MCF 10A (cell line): ENCODE results near the gene PHF21B. TPM values are rescaled to one million over a fixed set of nuclear protein-coding genes. Genes with fewer than 3 reads are reported as not detected.
A peak's percentile ranks its signal among the peaks of the same experiment; 100 is the strongest.

Experiments used
- BruUV-seq: library from RNA; stranded (reverse); fragments of 400-500 nt; replicated peaks from 2 replicates; lab custom pipeline; 2021; lab: Mats Ljungman, UMichigan
- CTCF ChIA-PET: fragments of 300-600 bp; sonication (Branson Sonifier 250); formaldehyde crosslinking; extraction: SDS; loops from one replicate; lab custom pipeline; 2021; ENCODE audit warnings: antibody characterized with exemption, inconsistent platforms; lab: Yijun Ruan, JAX
- POLR2A ChIA-PET: fragments of 300-600, 350-650 bp; sonication (Branson Sonifier 250); formaldehyde crosslinking; extraction: SDS; loops from one replicate; lab custom pipeline; 2020; ENCODE audit warnings: antibody characterized with exemption, inconsistent platforms; lab: Yijun Ruan, JAX
- DNase-seq: peaks from one replicate; pipeline ENCODE4 v3.0.0-alpha.2; 2018; ENCODE audit not compliant: unreplicated experiment
- H3K27ac Mint-ChIP-seq: one replicate; pipeline ENCODE4 v1.8.0; 2022; ENCODE audit warnings: mild to moderate bottlenecking, low read depth, mixed read lengths; ENCODE audit not compliant: unreplicated experiment
- H3K27me3 Mint-ChIP-seq: one replicate; pipeline ENCODE4 v1.8.0; 2022; ENCODE audit warnings: mixed read lengths; ENCODE audit not compliant: insufficient read depth, unreplicated experiment
- H3K36me3 Mint-ChIP-seq: one replicate; pipeline ENCODE4 v1.8.0; 2022; ENCODE audit warnings: mild to moderate bottlenecking, moderate library complexity, mixed read lengths; ENCODE audit not compliant: insufficient read depth, unreplicated experiment
- H3K4me1 Mint-ChIP-seq: one replicate; pipeline ENCODE4 v1.8.0; 2022; ENCODE audit warnings: mixed read lengths; ENCODE audit not compliant: insufficient read depth, unreplicated experiment
- H3K4me3 Mint-ChIP-seq: one replicate; pipeline ENCODE4 v1.8.0; 2022; ENCODE audit warnings: mild to moderate bottlenecking, moderate library complexity, mixed read lengths; ENCODE audit not compliant: unreplicated experiment
- H3K9me3 Mint-ChIP-seq: one replicate; pipeline ENCODE4 v1.8.0; 2022; ENCODE audit warnings: mixed read lengths; ENCODE audit not compliant: unreplicated experiment
- intact Hi-C: fragments of 100-400 bp; cut with micrococcal nuclease; formaldehyde crosslinking; loops from 2 replicates; pipeline ENCODE4 v1.14.1; 2022
- total RNA-seq: library from RNA; stranded (reverse); gene quantifications from 2 replicates; pipeline ENCODE4 v1.2.3, GENCODE V29; 2022
- TF ChIP-seq, protein P1 (sequence below): fragments of 200-600 bp; IDR thresholded peaks from one replicate; pipeline ENCODE4 v1.8.0; 2022; ENCODE audit warnings: antibody characterized with exemption, mild to moderate bottlenecking; ENCODE audit not compliant: unreplicated experiment

The PHF21B gene
- total RNA-seq, 1 experiment from 2014 or later: 0.75 TPM

DNA sequence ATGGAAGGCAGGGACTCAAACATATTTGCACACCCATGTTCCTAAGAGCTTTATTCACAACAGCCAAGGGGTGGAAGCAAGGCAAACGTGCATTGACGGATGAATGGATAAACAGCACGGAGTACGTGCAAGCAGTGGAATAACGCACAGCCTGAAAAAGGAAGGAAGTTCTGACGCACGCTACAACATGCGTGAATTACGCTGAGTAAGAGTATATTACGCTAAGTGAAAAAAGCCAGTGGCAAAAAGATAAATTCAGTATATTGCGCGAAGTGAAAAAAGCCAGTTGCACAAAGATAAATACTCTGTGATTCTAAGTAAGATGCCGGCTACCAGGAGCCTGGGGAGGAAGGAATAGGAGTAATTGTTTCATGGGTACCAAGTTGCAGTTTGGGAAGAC lies 19.5 kb downstream of the PHF21B start:
- Mint-ChIP-seq H3K4me3 (no peak overlapping the region), H3K9me3 (no peaks in the 10 kb centered on the region), H3K27me3 (peaks cover 68% of the 10 kb centered on the region), H3K4me1 (no peaks in the 10 kb centered on the region), H3K36me3 (no peaks in the 10 kb centered on the region), H3K27ac (no peak overlapping the region)
- POLR2A ChIA-PET: no interaction called here
- no peak for DNase-seq
- intact Hi-C loops: no loop called here
- TF ChIP-seq, protein P1, sequence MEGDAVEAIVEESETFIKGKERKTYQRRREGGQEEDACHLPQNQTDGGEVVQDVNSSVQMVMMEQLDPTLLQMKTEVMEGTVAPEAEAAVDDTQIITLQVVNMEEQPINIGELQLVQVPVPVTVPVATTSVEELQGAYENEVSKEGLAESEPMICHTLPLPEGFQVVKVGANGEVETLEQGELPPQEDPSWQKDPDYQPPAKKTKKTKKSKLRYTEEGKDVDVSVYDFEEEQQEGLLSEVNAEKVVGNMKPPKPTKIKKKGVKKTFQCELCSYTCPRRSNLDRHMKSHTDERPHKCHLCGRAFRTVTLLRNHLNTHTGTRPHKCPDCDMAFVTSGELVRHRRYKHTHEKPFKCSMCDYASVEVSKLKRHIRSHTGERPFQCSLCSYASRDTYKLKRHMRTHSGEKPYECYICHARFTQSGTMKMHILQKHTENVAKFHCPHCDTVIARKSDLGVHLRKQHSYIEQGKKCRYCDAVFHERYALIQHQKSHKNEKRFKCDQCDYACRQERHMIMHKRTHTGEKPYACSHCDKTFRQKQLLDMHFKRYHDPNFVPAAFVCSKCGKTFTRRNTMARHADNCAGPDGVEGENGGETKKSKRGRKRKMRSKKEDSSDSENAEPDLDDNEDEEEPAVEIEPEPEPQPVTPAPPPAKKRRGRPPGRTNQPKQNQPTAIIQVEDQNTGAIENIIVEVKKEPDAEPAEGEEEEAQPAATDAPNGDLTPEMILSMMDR: no peak
- BruUV-seq: no TSS peak
- CTCF ChIA-PET: no interaction called here

DNA sequence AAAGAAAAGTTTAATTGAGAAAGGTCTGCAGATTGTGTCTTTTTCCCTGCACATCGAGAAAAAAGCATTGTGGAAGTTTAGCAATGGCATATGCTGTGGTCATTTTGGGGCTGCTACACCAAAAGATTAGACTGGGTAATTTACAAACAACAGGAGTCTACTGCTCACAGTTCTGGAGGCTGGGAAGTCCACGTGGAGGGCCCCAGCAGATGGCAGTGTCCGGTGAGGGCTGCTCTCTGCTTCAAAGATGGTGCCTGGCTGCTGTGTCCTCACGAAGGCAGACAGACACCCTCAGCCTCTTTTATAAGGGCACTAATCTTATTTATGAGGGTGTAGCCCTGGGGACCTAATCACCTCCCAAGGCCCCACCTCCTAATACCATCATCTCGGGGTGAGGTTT lies 21.1 kb downstream of the PHF21B start:
- Mint-ChIP-seq H3K9me3 (peaks cover 7% of the 10 kb centered on the region), H3K36me3 (no peaks in the 10 kb centered on the region), H3K27ac (no peak overlapping the region), H3K4me1 (no peaks in the 10 kb centered on the region), H3K27me3 (peaks cover 51% of the 10 kb centered on the region), H3K4me3 (no peak overlapping the region)
- intact Hi-C loops: no loop called here
- peak; percentile 9 for DNase-seq
- ChIA-PET CTCF (interaction anchor here (1.9 kb wide), 1 partner anchor 13 kb away, joined by 6 read pairs; no protein-coding TSS in a partner anchor), POLR2A (interaction anchor here (0.6 kb wide), 1 partner anchor 1299 kb away, joined by 3 read pairs; no protein-coding TSS in a partner anchor)
- TF ChIP-seq, protein P1: no peak
- BruUV-seq: no TSS peak

DNA sequence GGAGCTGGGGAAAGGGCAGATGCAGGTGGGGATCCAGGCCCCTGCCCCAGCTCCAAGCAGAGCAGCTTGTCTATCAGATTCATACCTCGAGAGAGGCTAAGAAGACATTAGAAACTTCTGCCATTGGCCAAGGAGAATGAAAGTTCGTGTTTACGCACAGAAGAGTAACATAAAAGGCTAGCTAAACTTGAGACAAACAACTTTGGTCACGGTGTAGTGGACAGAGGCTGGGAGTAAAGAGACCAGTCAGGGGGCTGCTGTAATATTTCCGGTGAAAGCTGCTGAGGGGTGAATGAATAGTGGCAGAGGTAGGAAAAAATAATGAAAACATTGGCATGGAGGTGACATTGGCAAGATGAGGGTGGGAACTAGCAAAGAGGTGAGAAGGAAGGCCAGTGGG lies 22.9 kb downstream of the PHF21B start:
- Mint-ChIP-seq H3K27ac (no peak overlapping the region), H3K27me3 (peaks cover 46% of the 10 kb centered on the region), H3K4me3 (no peak overlapping the region), H3K9me3 (peaks cover 9% of the 10 kb centered on the region), H3K4me1 (no peaks in the 10 kb centered on the region), H3K36me3 (no peaks in the 10 kb centered on the region)
- TF ChIP-seq, protein P1: no peak
- POLR2A ChIA-PET: no interaction called here
- DNase-seq: no peak
- intact Hi-C loops: no loop called here
- no TSS peak for BruUV-seq
- CTCF ChIA-PET: interaction anchor here (0.7 to 1.9 kb wide), 5 partner anchors 12 to 290 kb away, joined by 4 to 6 read pairs (median 4); no protein-coding TSS in a partner anchor

DNA sequence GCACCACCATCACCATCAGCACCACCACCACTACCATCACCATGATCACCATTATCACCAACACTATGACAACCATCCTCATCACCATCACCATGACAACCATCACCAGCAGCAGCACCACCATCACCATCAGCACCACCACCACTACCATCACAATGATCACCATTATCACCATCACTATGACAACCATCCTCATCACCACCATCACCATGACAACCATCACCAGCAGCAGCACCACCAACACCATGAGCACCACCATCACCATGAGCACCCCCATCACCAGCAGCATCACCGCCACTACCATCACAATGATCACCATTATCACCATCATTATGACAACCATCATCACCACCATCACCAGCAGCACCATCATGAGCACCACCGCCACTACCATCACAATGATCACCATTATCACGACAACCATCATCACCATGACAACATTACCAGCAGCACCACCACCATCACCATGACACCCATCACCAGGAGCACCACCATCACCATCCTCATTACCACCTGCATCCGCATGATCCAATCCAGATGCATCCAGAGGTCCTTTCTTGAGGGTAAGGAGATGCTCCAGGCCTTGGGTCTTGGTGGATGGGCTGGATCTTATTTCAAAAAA lies 23.8 kb downstream of the PHF21B start:
- ChIA-PET CTCF (no interaction called here), POLR2A (no interaction called here)
- peaks cover 46% of the 10 kb centered on the region for H3K27me3 Mint-ChIP-seq
- DNase-seq: no peak
- no peaks in the 10 kb centered on the region for H3K4me1 Mint-ChIP-seq
- no peaks in the 10 kb centered on the region for H3K36me3 Mint-ChIP-seq
- TF ChIP-seq, protein P1: no peak
- no peak overlapping the region for H3K4me3 Mint-ChIP-seq
- intact Hi-C loops: no loop called here
- H3K27ac Mint-ChIP-seq: no peak overlapping the region
- H3K9me3 Mint-ChIP-seq: peaks cover 9% of the 10 kb centered on the region
- no TSS peak for BruUV-seq
